GM18498 (cell line): ENCODE results near the gene CACNA1I.

Source experiments
- ATAC-seq: cut with Tn5 transposase; IDR thresholded peaks from one replicate; pipeline ENCODE4 v1.9.1; 2021; ENCODE audit warnings: mild to moderate bottlenecking, moderate library complexity; ENCODE audit not compliant: unreplicated experiment

Gene CACNA1I

GRCh38 chr22:39567135-39567946 lies 3.2 kb upstream of the CACNA1I start:
- no peak for ATAC-seq

- ATAC-seq: no peak
Measured at GRCh38 chr22:39568278-39568981, 2.1 kb upstream of the CACNA1I start.

GRCh38 chr22:39569066-39569465 lies 1.5 kb upstream of the CACNA1I start:
- no peak for ATAC-seq

- no peak for ATAC-seq
Measured at GRCh38 chr22:39570226-39570625, 327 bp upstream of the CACNA1I start.

- no peak for ATAC-seq
Measured at GRCh38 chr22:39571538-39571937, 985 bp downstream of the CACNA1I start.

- ATAC-seq: no peak
Measured at GRCh38 chr22:39574779-39575551, 4.4 kb downstream of the CACNA1I start.

GRCh38 chr22:39575552-39575825 lies 4.9 kb downstream of the CACNA1I start:
- ATAC-seq: no peak

- no peak for ATAC-seq
Measured at GRCh38 chr22:39576027-39576426, 5.5 kb downstream of the CACNA1I start.

GRCh38 chr22:39577366-39577765 lies 6.8 kb downstream of the CACNA1I start:
- no peak for ATAC-seq

- ATAC-seq: no peak
Measured at GRCh38 chr22:39577900-39578299, 7.3 kb downstream of the CACNA1I start.

- no peak for ATAC-seq
Measured at GRCh38 chr22:39580006-39580441, 9.5 kb downstream of the CACNA1I start.

- no peak for ATAC-seq
Measured at GRCh38 chr22:39580795-39581194, 10.2 kb downstream of the CACNA1I start.

GRCh38 chr22:39581303-39581702 lies 10.8 kb downstream of the CACNA1I start:
- ATAC-seq: no peak

- no peak for ATAC-seq
Measured at GRCh38 chr22:39583066-39583667, 12.6 kb downstream of the CACNA1I start.

- ATAC-seq: no peak
Measured at GRCh38 chr22:39589875-39590274, 19.3 kb downstream of the CACNA1I start.

- no peak for ATAC-seq
Measured at GRCh38 chr22:39592081-39593065, 21.8 kb downstream of the CACNA1I start.

GRCh38 chr22:39593066-39593930 lies 22.7 kb downstream of the CACNA1I start:
- no peak for ATAC-seq

- ATAC-seq: no peak
Measured at GRCh38 chr22:39593931-39594285, 23.4 kb downstream of the CACNA1I start.

GRCh38 chr22:39594411-39594810 lies 23.9 kb downstream of the CACNA1I start:
- no peak for ATAC-seq
